ENCODE results near the gene P4HB. TPM values are rescaled to one million over a fixed set of nuclear protein-coding genes. Genes with fewer than 3 reads are reported as not detected.
A peak's percentile ranks its signal among the peaks of the same experiment; 100 is the strongest.

Gene P4HB
- total RNA-seq, 2 experiments from 2014 or later = 319 to 347 TPM

DNA sequence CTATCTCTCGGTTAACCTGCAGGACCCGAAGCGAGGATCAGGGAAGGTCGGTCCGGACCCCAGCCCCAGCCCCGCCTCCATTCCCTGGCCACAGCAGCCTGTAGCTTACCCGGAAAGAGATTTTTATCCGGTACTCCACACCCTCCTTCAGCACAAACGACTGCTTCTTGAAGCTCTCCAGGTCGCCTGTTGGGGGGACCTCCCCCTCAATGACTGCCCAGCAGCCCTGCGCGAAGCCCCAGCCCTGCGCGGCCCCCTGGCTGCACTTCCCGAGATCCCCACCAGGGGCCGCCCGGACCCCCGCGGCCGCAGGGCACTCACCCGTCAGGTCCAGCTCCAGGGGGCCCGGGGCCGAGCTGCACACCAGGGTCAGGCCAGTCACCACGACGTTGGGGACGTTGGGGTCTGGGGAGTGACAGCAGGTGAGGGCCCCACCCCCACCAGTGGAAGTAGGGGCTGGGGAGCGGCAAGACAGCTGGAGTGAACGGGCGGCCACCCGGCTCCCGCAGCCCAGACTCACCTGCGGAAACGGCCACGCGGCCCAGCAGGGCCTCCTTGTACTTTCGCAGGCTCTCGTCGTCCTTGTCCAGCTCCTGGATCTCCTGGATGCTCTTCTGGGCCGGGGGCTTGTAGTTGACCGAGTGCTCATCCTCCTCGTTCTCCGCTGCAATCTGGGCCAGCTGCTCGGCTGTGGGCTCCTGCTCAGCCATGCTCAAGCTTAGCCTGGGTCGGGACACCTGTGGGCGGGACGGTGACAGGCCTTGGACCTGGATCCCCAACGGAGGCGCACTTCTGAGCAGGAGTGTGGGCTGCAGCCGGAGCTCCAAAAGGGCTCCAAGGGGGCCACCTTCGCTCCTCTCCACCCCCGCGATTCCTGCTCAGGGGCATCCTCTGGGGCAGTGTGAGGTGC is 9.1 kb upstream of the P4HB start:
- ATAC-seq (ENCODE audit: low read depth) (no peak), DNase-seq (peak; percentile 74)
- POLR2A ChIA-PET = interaction anchor here (0.6 to 3.5 kb wide), 16 partner anchors 8 to 358 kb away, joined by 3 to 29 read pairs (median 5); partner anchors contain the start of genes ALYREF, ANAPC11, ARL16 and HGS
- no peaks in the 10 kb centered on the region for H3K27me3 Mint-ChIP-seq
- peak overlapping the region; percentile 90 for H3K4me3 Mint-ChIP-seq
- H3K36me3 Mint-ChIP-seq = peaks cover 11% of the 10 kb centered on the region
- peaks cover 20% of the 10 kb centered on the region for H3K4me1 Mint-ChIP-seq
- peak overlapping the region; percentile 91 for H3K27ac Mint-ChIP-seq
- no peaks in the 10 kb centered on the region for H3K9me3 Mint-ChIP-seq

DNA sequence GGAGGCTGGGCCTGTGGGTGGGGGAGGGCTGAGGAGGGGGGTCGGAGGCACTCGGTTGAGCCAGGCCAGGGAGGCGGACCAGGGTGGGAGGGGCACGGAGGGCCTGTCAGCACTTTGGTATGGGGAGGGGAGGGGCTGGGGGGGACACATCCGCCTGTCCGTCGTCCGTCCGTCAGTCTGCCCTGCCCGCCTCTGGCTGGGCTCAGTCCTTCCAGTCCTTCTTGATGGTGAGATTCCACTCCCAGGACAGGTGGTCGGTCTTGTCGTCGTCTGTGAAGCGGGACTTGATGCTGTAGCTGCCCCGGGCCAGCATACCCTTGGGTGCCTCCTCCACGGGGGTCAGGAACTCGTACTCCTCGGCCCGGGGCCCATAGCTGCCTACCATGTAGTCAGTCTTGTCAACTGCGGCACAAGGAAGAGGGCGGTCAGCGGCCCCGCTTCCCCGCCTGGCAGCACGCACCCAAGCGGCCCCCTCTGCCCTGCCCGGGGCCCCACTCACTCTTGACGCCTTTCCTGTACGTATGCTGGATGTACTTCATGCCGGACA is 8.4 kb upstream of the P4HB start:
- POLR2A ChIA-PET = interaction anchor here (0.9 to 3.5 kb wide), 9 partner anchors 7 to 166 kb away, joined by 3 to 29 read pairs (median 10); partner anchors contain the start of genes ALYREF, ANAPC11, MCRIP1 and MRPL12
- H3K4me3 Mint-ChIP-seq = peak overlapping the region; percentile 90
- no peaks in the 10 kb centered on the region for H3K27me3 Mint-ChIP-seq
- ATAC-seq (ENCODE audit: low read depth) (no peak), DNase-seq (no peak)
- H3K4me1 Mint-ChIP-seq = peaks cover 22% of the 10 kb centered on the region
- H3K36me3 Mint-ChIP-seq = peaks cover 11% of the 10 kb centered on the region
- no peaks in the 10 kb centered on the region for H3K9me3 Mint-ChIP-seq
- peak overlapping the region; percentile 91 for H3K27ac Mint-ChIP-seq

DNA sequence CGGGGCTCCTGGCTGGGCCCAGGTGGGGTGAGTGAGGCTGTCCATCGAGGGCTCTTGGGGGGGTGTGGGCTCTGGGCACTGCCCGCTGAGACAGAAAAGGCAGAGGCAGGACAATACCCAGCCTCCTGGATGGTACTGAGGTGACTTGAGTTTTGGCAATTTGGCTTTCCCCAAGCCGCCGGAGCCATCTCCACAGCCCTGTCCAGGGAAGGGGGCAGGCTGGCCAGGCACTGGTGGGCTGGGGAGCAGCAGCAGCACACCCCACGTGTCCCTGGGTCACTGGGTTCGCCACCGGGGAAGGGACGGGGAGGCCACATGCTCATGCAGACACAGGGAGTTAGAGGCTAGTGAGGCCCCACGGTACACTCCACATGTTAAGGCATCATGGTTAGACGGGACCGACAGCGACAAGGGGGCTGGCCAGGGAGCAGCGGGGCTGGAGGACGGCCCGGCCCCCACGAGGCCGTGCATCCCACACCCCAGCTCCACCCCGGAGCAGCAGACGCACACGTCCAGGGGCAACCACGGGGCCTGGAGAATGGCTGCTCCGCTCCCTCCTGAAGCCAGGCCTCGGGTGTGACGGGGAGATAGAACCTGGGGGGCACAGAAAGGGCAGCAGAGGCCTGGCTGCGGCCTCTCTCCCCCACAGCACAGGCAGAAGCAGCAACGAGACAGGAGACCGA is 7.8 kb upstream of the P4HB start:
- DNase-seq = no peak

DNA sequence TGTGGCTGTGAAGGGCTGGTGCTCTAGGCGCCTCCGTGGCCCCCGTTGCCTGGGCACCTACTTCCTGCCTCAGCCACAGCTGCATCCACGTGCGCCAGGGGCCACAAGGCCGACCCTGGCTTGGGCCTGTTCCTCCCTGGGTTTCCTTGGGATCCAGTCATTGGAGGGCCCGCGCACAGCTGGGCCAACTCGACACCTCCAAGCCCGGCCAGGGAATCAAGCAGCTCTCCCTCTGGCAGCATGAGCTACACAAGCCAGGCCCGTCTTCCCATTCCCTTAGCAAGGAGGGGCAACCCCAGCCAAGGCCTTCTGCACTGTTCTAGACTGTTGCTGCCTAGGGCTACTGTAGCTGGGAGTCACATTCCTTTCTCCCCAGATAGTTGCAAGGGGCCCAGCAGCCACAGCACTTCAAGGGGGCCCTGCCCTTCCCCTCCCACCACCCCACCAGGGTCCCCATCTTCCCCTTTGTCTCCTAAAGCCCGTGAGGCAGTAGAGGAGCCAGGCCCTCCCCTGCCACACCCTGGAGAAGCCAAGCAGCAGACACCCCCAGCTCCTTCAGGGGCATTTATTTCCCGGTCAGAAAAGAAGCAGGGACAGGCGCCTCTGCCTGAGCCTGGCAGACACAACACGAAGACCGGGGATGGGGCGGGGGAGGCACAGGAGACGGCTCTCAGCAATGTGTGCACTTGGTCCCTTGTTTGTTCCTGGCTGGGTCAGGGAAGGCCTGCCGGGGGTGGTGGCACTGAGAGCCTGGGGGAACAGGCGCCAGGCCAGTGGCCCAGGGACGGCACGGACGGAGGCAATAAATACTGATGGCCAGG is 7.0 kb upstream of the P4HB start:
- POLR2A ChIA-PET = interaction anchor here (0.6 to 1.7 kb wide), 4 partner anchors 13 to 184 kb away, joined by 5 to 8 read pairs (median 6); partner anchors contain the start of genes ARL16 and HGS

More for the DNA sequence above, 7.8 kb upstream of the P4HB start:
- Mint-ChIP-seq H3K4me1 (peaks cover 27% of the 10 kb centered on the region), H3K36me3 (peaks cover 11% of the 10 kb centered on the region), H3K9me3 (no peaks in the 10 kb centered on the region), H3K27ac (peak overlapping the region; percentile 71), H3K27me3 (no peaks in the 10 kb centered on the region), H3K4me3 (peak overlapping the region; percentile 51)
- POLR2A ChIA-PET = no interaction called here
- ATAC-seq (ENCODE audit: low read depth) = no peak

DNA sequence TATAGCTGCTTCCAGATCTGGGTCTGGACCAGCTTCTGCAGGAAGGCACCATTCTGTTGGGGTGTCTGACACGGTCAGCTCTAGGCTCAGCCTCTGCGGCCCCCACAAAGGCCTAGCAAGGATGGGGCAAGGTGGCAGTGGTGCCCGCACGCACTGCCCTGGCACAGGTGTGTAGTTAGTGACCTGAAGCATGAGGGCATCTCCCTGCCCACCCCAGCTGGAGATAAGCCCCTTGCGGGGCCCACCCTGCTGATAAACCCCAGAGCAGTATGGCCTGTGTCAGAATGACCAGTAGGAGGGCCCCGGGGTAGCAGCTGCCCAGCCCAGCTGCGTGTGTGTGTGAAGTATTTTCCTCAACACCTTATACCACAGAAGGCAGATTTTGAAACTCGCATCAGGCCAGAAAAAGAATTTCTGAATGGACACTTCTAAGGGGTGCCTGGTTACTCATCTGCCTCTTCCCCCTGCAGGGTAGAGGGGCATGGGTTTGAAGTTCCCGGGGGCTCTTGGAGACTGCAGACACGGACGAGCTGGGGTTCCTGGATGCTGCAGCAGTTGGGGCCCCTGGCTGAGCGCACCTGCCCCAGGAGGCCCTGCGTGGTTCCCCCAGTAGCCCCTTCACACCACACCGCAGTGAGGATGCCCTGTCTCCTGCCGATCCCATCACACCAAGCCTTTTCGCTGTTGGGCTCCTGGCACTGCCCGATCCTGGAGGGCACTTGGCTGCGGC is 6.3 kb upstream of the P4HB start:
- Mint-ChIP-seq H3K4me3 (peak overlapping the region; percentile 15), H3K27me3 (no peaks in the 10 kb centered on the region), H3K36me3 (peaks cover 18% of the 10 kb centered on the region), H3K27ac (peak overlapping the region; percentile 71), H3K4me1 (peaks cover 27% of the 10 kb centered on the region), H3K9me3 (no peaks in the 10 kb centered on the region)
- DNase-seq (no peak), ATAC-seq (ENCODE audit: low read depth) (no peak)
- POLR2A ChIA-PET = interaction anchor here (0.6 to 1.7 kb wide), 5 partner anchors 13 to 183 kb away, joined by 3 to 8 read pairs (median 6); partner anchors contain the start of genes ARL16 and HGS

More for the DNA sequence above, 7.0 kb upstream of the P4HB start:
- peak; percentile 54 for DNase-seq
- Mint-ChIP-seq H3K27ac (peak overlapping the region; percentile 71), H3K27me3 (no peaks in the 10 kb centered on the region), H3K4me3 (peak overlapping the region; percentile 15), H3K36me3 (peaks cover 16% of the 10 kb centered on the region), H3K9me3 (no peaks in the 10 kb centered on the region), H3K4me1 (peaks cover 28% of the 10 kb centered on the region)
- ATAC-seq (ENCODE audit: low read depth) = no peak

DNA sequence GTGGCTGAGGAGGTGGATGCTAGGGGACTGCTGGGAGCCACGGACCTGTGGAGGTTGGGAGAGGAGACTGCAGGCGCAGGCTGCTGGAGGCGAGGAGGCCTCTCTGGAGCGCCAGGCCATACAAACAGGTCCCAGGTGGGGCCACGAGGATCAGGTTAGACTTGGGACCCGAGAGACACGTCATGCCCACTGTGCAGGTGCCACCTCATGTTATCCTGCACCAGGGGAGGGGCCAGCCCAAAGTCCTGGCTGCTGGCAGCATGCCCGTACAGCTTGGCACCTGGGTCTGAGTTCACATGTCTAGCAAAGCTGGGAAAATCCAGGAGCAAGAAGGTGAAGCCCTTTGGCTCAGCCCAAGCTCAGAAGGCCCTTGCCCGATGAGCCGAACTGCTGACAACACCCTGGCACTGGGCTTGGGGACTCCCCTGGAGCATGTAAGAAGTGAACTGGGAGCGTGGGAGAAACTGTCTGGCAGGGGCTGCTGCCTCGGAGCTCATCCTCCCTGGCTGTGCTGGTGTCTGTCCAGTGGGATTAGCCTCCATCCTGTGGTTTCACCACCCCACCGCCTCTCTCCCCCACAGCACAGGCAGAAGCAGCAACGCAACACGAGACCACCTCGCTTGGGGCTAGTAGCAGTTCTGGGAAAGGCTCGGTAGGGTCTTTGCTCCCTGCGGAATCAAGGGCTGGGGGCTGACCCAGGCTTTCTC is 5.6 kb upstream of the P4HB start:
- POLR2A ChIA-PET = interaction anchor here (1.0 to 1.7 kb wide), 3 partner anchors 14 to 153 kb away, joined by 3 to 6 read pairs (median 5); no protein-coding TSS in a partner anchor
- no peaks in the 10 kb centered on the region for H3K27me3 Mint-ChIP-seq
- DNase-seq = no peak
- H3K9me3 Mint-ChIP-seq = no peaks in the 10 kb centered on the region
- peaks cover 27% of the 10 kb centered on the region for H3K4me1 Mint-ChIP-seq
- ATAC-seq (ENCODE audit: low read depth) = no peak
- H3K36me3 Mint-ChIP-seq = peaks cover 18% of the 10 kb centered on the region
- peak overlapping the region; percentile 71 for H3K27ac Mint-ChIP-seq
- H3K4me3 Mint-ChIP-seq = peak overlapping the region; percentile 4

DNA sequence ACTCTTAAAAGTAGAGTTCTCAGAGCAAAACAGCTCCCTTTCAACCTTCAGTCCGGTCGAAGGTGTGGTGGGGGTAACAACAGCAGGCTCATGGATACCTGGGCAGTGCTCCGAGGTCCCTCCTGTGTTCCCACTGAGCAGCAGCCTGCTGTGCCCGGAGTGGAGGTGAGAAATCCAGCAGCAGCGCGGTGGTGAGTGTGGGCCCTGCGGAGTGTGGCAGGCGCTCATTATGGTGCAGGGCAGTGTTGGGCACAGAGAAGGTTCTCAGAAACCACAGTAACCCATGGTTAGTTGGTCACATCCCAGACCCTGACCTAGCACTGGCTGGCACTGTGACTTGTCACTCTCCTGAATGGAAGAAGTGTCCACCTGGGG is 5.0 kb upstream of the P4HB start:
- Mint-ChIP-seq H3K4me1 (peaks cover 27% of the 10 kb centered on the region), H3K27ac (peak overlapping the region; percentile 71), H3K9me3 (no peaks in the 10 kb centered on the region), H3K4me3 (peak overlapping the region; percentile 4), H3K36me3 (peaks cover 18% of the 10 kb centered on the region), H3K27me3 (no peaks in the 10 kb centered on the region)
- ATAC-seq (ENCODE audit: low read depth) = no peak
- POLR2A ChIA-PET = interaction anchor here (1.0 to 1.6 kb wide), 2 partner anchors 15 to 153 kb away, joined by 3 to 5 read pairs; no protein-coding TSS in a partner anchor
- no peak for DNase-seq

DNA sequence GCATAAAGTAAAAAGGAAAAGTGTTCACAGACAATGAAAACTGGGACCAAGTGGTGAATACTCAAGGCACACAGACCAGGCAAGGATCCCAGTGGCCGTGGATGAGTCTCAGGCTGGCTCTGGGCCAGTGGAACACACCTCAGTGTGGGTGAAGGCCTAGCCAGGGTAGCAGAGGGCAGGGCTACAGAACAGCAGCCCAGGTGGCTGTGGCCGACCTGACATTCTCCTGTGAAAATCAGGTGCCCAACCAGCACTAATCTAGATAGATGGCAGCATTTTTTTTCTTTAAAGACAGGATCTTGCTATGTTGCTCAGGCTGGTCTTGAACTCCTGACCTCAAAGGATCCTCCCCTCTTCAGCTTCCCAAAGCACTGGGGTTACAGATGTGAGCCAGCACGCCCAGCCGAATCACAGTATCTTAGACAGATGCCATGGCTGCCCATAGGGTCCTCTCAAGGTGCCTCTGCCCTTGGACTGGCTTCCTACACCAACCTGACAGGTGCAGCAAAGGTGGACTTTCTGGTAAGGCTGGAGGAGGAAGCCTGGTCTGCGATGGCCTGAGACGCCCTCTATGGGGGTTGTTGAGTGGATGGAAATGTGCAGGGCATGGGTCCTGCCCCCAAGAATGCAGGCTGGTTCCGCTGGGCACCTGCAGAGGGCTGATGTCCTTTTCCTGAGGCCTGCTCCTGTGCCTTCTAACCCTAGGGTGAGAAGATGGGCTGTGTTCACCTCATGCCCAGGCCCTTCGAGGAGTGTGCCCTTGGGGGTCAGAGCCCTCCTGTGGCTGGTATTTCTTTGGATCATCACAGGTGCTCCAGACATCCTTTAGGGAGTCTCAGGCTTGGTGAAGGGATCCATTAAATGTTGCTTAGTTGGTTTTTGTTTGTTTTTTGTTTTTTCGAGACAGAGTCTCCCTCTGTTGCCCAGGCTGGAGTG is 3.8 kb upstream of the P4HB start:
- POLR2A ChIA-PET = interaction anchor here (0.8 kb wide), 1 partner anchor 8 kb away, joined by 4 read pairs; no protein-coding TSS in a partner anchor
- no peaks in the 10 kb centered on the region for H3K9me3 Mint-ChIP-seq
- no peaks in the 10 kb centered on the region for H3K27me3 Mint-ChIP-seq
- peaks cover 16% of the 10 kb centered on the region for H3K36me3 Mint-ChIP-seq
- H3K27ac Mint-ChIP-seq = peak overlapping the region; percentile 89
- no peak for DNase-seq
- peaks cover 28% of the 10 kb centered on the region for H3K4me1 Mint-ChIP-seq
- H3K4me3 Mint-ChIP-seq = no peak overlapping the region
- ATAC-seq (ENCODE audit: low read depth) = no peak

DNA sequence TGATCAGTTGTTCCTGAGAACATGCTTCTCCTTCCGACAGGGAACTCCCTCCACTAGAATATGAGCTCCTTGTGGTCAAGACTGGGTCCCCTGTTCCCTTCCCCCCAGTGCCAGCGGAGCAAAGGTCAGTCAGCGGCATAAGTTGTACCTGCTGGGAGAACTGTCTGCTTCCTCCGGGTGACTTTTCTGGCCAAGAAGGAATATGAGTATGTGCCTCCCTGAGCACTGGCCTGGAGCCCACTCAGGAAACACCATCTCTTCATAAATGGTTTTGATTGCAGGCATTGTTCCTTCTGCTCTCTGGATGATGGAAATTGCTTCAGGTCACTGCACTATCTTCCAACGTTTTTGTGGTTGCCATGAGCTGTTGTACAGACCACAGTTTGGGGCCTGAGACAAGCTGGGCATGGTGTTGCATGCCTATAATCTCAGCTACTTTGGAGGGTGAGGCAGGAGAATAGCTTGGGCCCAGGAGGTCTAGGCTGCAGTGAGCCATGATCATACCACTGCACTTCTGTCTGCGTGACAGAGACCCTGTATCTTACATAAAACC is 2.9 kb upstream of the P4HB start:
- DNase-seq (no peak), ATAC-seq (ENCODE audit: low read depth) (no peak)
- Mint-ChIP-seq H3K4me3 (peak overlapping the region; percentile 85), H3K36me3 (peaks cover 18% of the 10 kb centered on the region), H3K4me1 (peaks cover 30% of the 10 kb centered on the region), H3K27me3 (no peaks in the 10 kb centered on the region), H3K9me3 (no peaks in the 10 kb centered on the region), H3K27ac (peak overlapping the region; percentile 89)
- POLR2A ChIA-PET = interaction anchor here (0.8 kb wide), 1 partner anchor 9 kb away, joined by 4 read pairs; no protein-coding TSS in a partner anchor

DNA sequence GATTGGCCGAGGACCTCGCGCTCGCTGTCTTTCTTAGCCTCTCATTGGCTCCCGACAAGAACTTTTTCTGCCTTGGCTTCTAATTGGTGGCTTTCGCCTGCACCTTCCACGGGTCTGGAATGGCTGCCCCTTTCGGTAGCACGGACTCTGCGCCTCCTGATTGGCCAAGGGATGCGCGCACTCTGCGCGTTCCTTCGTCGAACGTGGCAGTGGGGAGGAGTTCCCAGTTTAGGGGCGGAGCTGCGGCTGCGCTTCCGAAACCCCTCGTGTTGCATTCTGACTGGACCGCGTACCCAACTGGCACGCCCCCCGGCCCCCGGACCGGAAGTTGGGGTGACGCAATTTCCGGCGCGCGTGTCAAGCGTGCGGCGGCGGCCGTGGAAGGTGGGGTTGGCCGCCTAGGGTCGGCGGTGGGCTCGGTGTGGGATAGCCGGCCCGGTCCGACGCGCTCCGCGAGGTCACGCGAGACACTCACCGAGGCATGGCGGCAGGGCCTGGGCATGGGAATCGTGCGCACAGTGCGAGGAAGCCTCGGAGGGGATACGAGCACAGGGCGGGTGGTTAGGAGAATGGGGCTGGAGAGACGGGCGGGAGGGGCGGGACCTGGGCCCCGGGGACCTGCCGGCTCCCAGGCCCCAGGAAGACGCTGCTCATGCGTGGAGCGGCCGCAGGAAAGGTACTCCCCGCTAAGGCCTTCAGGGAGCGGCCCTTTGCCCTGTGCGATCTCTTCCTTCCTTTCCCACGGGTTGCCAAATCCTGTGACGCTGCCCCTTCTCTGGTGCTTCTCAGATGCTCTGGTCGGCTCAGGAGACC is 627 bp upstream of the P4HB start:
- ATAC-seq (ENCODE audit: low read depth) = peak; percentile 91
- Mint-ChIP-seq H3K9me3 (no peaks in the 10 kb centered on the region), H3K4me3 (peak overlapping the region; percentile 87), H3K36me3 (peaks cover 26% of the 10 kb centered on the region), H3K4me1 (peaks cover 29% of the 10 kb centered on the region), H3K27ac (peak overlapping the region; percentile 90), H3K27me3 (no peaks in the 10 kb centered on the region)
- POLR2A ChIA-PET = interaction anchor here (0.5 to 2.5 kb wide), 11 partner anchors 9 to 178 kb away, joined by 3 to 29 read pairs (median 3); partner anchors contain the start of genes ARHGDIA, ARL16, DCXR and HGS
- peak; percentile 100 for DNase-seq

All from activated naive CD8-positive, alpha-beta T cell treated with anti-CD3 and anti-CD28 coated beads, Interleukin-2, amount 10 ng/mL, durations not matched to agents 7 days and 5 days (primary cell).